Gastrocnemius medialis (tissue), 4 donors: Measurements from ENCODE around the gene TYRO3.

Experiments used
- POLR2A ChIP-seq, 2 donors: fragments of 450-650 bp; IDR thresholded peaks; one replicate each; pipeline ENCODE4 v1.6.1; 2017; ENCODE audit warnings: antibody characterized with exemption in 2 of 2, mild to moderate bottlenecking in 2 of 2, moderate library complexity in 2 of 2
- TF ChIP-seq, protein P1 (sequence below), 5 experiments: fragments of 450-650 bp in 3 of 5; fragments of 200-600 bp in 2 of 5; sonication (generic) in 2 of 5; IDR thresholded peaks in 4 of 5; conservative IDR thresholded peaks in 1 of 5; 1 replicate in 4 of 5; 2 replicates in 1 of 5; pipeline ENCODE4 v1.5.1; 2016 to 2019; ENCODE audit warnings: antibody characterized with exemption in 5 of 5, mild to moderate bottlenecking in 3 of 5, moderate library complexity in 3 of 5

DNA sequence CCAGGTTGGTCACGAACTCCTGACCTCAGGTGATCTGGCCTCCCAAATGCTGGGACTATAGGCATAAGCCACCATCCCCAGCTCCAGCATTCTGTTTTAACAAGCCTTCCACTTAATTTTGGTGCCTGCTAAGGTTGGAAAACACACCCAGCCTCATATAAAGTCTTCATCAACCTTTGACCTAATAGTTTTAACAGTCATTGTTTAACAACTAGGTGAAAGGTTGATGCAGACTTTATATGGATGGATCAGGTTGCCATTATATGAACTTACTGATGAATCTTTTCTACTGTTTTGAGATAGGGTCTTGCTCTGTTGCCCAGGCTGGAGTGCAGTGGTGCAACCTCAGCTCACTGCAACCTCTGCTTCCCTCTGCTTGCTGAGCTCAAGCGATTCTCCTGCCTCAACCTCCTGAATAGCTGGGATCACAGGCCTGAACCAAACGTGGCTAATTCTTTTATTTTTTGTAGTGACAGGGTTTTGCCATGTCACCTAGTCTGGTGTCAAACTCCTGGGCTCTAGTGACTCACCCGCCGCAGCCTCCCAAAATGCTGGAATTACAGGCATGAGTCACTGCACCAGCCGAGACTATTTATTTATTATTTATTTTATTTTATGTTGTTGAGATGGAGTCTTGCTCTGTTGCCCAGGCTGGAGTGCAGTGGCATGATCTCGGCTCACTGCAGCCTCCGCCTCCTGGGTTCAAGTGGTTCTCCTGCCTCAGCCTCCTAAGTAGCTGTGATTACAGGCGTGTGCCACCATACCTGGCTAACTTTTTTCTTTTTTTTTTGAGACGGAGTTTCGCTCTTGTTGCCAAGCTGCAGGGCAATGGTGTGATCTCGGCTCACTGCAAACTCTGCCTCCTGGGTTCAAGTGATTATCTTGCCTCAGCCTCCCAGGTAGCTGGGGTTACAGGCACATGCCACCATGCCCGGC, 11.9 kb upstream of the TYRO3 start:
- TF ChIP-seq, protein P1, sequence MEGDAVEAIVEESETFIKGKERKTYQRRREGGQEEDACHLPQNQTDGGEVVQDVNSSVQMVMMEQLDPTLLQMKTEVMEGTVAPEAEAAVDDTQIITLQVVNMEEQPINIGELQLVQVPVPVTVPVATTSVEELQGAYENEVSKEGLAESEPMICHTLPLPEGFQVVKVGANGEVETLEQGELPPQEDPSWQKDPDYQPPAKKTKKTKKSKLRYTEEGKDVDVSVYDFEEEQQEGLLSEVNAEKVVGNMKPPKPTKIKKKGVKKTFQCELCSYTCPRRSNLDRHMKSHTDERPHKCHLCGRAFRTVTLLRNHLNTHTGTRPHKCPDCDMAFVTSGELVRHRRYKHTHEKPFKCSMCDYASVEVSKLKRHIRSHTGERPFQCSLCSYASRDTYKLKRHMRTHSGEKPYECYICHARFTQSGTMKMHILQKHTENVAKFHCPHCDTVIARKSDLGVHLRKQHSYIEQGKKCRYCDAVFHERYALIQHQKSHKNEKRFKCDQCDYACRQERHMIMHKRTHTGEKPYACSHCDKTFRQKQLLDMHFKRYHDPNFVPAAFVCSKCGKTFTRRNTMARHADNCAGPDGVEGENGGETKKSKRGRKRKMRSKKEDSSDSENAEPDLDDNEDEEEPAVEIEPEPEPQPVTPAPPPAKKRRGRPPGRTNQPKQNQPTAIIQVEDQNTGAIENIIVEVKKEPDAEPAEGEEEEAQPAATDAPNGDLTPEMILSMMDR (IDR thresholded peaks at IDR 0.05 in 4 of 5, conservative IDR thresholded peaks at IDR 0.05 in 1 of 5), result no peak
- TF ChIP-seq POLR2A (IDR thresholded peaks at IDR 0.05), result no peak
